ENCODE results near the gene USP37. TPM values are rescaled to one million over a fixed set of nuclear protein-coding genes. Genes with fewer than 3 reads are reported as not detected.

The USP37 gene
- polyA plus RNA-seq, 1 of the 3 experiments (the other 2 are of a cell fraction) = 0.95 TPM

DNA sequence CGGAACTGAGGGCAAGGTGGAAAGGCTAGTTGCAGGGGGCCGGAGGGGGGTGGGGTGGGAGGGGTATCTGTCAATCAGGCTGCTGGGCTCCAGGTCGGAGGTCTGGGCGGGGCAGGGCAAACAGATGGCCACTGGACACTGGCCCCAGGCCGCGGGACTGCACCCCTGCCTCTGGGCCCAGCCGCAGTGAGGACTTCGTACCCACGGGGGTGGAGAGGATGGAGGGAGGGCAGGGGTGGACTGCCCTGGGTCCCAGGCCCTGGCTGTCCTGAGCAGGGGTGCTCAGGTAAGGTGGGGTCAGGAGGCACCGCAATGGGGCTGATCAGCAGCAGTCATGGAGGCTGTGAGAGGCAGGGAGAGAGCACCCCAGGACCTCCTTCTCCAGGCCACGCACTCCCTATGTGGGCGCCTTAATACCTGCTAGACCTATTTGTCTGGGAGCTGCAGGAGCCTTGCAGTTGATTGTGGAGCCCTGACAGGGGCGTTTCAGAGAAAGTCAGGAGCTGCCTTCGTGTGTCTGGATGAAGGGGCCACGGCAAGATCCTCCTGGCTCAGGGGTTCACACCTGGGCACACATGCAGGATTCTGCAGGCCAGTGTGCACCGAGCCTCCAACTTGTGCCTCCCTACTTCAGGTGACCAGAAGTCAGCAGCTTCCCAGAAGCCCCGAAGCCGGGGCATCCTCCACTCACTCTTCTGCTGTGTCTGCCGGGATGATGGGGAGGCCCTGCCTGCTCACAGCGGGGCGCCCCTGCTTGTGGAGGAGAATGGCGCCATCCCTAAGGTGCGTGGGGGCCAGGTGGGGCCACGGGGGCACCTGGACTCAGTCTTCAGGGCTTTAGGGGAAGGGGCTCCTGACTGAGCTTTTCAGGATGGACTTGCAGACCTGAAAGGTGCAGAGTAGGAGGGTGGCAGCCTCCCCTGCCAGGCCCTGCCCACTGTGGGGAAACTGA is 166.9 kb downstream of the USP37 start:
- POLR2A ChIA-PET = no interaction called here
- H2AFZ ChIP-seq (ENCODE audit: low read depth) = no peak overlapping the region

More for the DNA sequence above, 166.9 kb downstream of the USP37 start:
- Histone ChIP-seq H3K9me2 (no peaks in the 10 kb centered on the region), H3K4me1 (ENCODE audit: control insufficient read depth in 1 of 2, insufficient read depth in 2 of 2, low read depth in 1 of 2, low read length in 1 of 2) (peaks cover 28 to 40% of the 10 kb centered on the region in 2 experiments; a peak in 3 of 4 replicates), H3K27me3 (ENCODE audit: insufficient read depth) (no peaks in the 10 kb centered on the region), H3K9me3 (no peaks in the 10 kb centered on the region), H3K27ac (ENCODE audit: low read depth in 2 of 2, low read length in 1 of 2) (peak overlapping the region in 1 of 2 experiments; percentile 88; a peak in 1 of 4 replicates), H4K20me1 (ENCODE audit: insufficient read depth) (peaks cover 5% of the 10 kb centered on the region; the same call in 1 of the 2 replicates), H3K4me2 (peak overlapping the region; percentile 89), H3K79me2 (ENCODE audit: insufficient read depth) (peaks cover 42% of the 10 kb centered on the region), H3K36me3 (replicated peaks in 1 of 2; ENCODE audit: control insufficient read depth in 1 of 2, insufficient read depth in 2 of 2, low read length in 1 of 2) (peaks cover 0 to 33% of the 10 kb centered on the region in 2 experiments), H3K4me3 (ENCODE audit: low read depth in 2 of 2, low read length in 1 of 2) (peak overlapping the region; percentile 88 to 92), H3K9ac (peak overlapping the region; percentile 98; the same call in 1 of the 2 replicates), H3F3A (replicated peaks; ENCODE audit: insufficient read depth) (peaks cover 26% of the 10 kb centered on the region)
- TF ChIP-seq FOXM1 (IDR thresholded peaks at IDR 0.05; ENCODE audit: low read depth) (no peak), GABPA (IDR thresholded peaks at IDR 0.05; ENCODE audit: low read depth) (no peak), CHD2 (IDR thresholded peaks at IDR 0.05; ENCODE audit: low read length, partially characterized antibody) (no peak), NRF1 (IDR thresholded peaks at IDR 0.05; ENCODE audit: low read depth, low read length) (no peak), FOXJ3 (CRISPR knock-in tag; IDR thresholded peaks at IDR 0.05) (no peak), SIN3A (IDR thresholded peaks at IDR 0.05; ENCODE audit: borderline replicate concordance, low read depth, low read length) (no peak), GATA2 (CRISPR knock-in tag; IDR thresholded peaks at IDR 0.05) (no peak), RCOR1 (IDR thresholded peaks at IDR 0.05; ENCODE audit: low read length) (no peak), JUND (IDR thresholded peaks at IDR 0.05) (no peak), RXRA (IDR thresholded peaks at IDR 0.05; ENCODE audit: borderline replicate concordance, low read depth) (no peak), YY1 (IDR thresholded peaks at IDR 0.05; ENCODE audit: low read depth) (no peak), TCF12 (IDR thresholded peaks at IDR 0.05) (no peak)
- TF ChIP-seq, protein P1, sequence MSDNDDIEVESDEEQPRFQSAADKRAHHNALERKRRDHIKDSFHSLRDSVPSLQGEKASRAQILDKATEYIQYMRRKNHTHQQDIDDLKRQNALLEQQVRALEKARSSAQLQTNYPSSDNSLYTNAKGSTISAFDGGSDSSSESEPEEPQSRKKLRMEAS (IDR thresholded peaks at IDR 0.05; ENCODE audit: low read depth) = no peak
- TF ChIP-seq, protein P2, sequence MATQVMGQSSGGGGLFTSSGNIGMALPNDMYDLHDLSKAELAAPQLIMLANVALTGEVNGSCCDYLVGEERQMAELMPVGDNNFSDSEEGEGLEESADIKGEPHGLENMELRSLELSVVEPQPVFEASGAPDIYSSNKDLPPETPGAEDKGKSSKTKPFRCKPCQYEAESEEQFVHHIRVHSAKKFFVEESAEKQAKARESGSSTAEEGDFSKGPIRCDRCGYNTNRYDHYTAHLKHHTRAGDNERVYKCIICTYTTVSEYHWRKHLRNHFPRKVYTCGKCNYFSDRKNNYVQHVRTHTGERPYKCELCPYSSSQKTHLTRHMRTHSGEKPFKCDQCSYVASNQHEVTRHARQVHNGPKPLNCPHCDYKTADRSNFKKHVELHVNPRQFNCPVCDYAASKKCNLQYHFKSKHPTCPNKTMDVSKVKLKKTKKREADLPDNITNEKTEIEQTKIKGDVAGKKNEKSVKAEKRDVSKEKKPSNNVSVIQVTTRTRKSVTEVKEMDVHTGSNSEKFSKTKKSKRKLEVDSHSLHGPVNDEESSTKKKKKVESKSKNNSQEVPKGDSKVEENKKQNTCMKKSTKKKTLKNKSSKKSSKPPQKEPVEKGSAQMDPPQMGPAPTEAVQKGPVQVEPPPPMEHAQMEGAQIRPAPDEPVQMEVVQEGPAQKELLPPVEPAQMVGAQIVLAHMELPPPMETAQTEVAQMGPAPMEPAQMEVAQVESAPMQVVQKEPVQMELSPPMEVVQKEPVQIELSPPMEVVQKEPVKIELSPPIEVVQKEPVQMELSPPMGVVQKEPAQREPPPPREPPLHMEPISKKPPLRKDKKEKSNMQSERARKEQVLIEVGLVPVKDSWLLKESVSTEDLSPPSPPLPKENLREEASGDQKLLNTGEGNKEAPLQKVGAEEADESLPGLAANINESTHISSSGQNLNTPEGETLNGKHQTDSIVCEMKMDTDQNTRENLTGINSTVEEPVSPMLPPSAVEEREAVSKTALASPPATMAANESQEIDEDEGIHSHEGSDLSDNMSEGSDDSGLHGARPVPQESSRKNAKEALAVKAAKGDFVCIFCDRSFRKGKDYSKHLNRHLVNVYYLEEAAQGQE (IDR thresholded peaks at IDR 0.05; ENCODE audit: low read depth, low read length) = no peak
- TF ChIP-seq, protein P3, sequence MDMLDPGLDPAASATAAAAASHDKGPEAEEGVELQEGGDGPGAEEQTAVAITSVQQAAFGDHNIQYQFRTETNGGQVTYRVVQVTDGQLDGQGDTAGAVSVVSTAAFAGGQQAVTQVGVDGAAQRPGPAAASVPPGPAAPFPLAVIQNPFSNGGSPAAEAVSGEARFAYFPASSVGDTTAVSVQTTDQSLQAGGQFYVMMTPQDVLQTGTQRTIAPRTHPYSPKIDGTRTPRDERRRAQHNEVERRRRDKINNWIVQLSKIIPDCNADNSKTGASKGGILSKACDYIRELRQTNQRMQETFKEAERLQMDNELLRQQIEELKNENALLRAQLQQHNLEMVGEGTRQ (IDR thresholded peaks at IDR 0.05; ENCODE audit: borderline replicate concordance, low read depth, low read length) = no peak
- TF ChIP-seq, protein P4, sequence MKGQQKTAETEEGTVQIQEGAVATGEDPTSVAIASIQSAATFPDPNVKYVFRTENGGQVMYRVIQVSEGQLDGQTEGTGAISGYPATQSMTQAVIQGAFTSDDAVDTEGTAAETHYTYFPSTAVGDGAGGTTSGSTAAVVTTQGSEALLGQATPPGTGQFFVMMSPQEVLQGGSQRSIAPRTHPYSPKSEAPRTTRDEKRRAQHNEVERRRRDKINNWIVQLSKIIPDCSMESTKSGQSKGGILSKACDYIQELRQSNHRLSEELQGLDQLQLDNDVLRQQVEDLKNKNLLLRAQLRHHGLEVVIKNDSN (IDR thresholded peaks at IDR 0.05; ENCODE audit: borderline replicate concordance, low read depth) = no peak
- TF ChIP-seq, protein P5, sequence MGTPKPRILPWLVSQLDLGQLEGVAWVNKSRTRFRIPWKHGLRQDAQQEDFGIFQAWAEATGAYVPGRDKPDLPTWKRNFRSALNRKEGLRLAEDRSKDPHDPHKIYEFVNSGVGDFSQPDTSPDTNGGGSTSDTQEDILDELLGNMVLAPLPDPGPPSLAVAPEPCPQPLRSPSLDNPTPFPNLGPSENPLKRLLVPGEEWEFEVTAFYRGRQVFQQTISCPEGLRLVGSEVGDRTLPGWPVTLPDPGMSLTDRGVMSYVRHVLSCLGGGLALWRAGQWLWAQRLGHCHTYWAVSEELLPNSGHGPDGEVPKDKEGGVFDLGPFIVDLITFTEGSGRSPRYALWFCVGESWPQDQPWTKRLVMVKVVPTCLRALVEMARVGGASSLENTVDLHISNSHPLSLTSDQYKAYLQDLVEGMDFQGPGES (IDR thresholded peaks at IDR 0.05; ENCODE audit: low read depth, low read length) = no peak
- CTCF ChIA-PET = interaction anchor here (1.0 to 1.9 kb wide), 6 partner anchors 65 to 309 kb away, joined by 3 to 8 read pairs (median 4); partner anchors contain the start of gene TTLL4
- WGBS (ENCODE audit: low lambda C conversion rate) = 54% methylated on average over 16 of the region's 24 CpGs
- DNase-seq = peak; percentile 76
